Neutrophil (primary cell): ENCODE results near the gene VSX1.
A peak's percentile ranks its signal among the peaks of the same experiment; 100 is the strongest.

Experiments used
- H3K27ac ChIP-seq: fragments of 200-600 bp; sonication (generic); 2 replicates; pipeline ENCODE4 v1.5.1; 2016; ENCODE audit warnings: mild to moderate bottlenecking, moderate library complexity
- H3K27me3 ChIP-seq: fragments of 200-600 bp; sonication (generic); 2 replicates; pipeline ENCODE4 v1.6.0; 2016; ENCODE audit warnings: mild to moderate bottlenecking
- H3K36me3 ChIP-seq: fragments of 200-600 bp; sonication (generic); 2 replicates; pipeline ENCODE4 v1.5.1; 2017
- H3K4me1 ChIP-seq, 2 experiments: fragments of 200-600 bp in 1 of 2; sonication (generic) in 1 of 2; 1 replicate in 1 of 2; 2 replicates in 1 of 2; pipeline versions ENCODE4 v1.5.1 to v1.6.1; 2013 to 2016; ENCODE audit warnings: low read depth in 1 of 2, low read length in 1 of 2, mild to moderate bottlenecking in 1 of 2, moderate library complexity in 1 of 2; ENCODE audit not compliant: control insufficient read depth in 1 of 2, insufficient read depth in 1 of 2
- H3K4me3 ChIP-seq, 2 experiments: fragments of 200-600 bp in 1 of 2; sonication (generic) in 1 of 2; 1 replicate in 1 of 2; 2 replicates in 1 of 2; pipeline ENCODE4 v1.5.1; 2013 to 2016; ENCODE audit warnings: low read depth in 1 of 2, low read length in 1 of 2, mild to moderate bottlenecking in 1 of 2, moderate library complexity in 1 of 2
- H3K9me3 ChIP-seq: fragments of 200-600 bp; sonication (generic); 2 replicates; pipeline ENCODE4 v1.5.1; 2016
- CTCF ChIP-seq: fragments of 200-600 bp; sonication (generic); IDR thresholded peaks from 2 replicates; pipeline ENCODE4 v1.5.1; 2016; ENCODE audit warnings: antibody characterized with exemption

VSX1 gene

GRCh38 chr20:25038103-25038410 is 43.9 kb downstream of the VSX1 start:
- Histone ChIP-seq H3K4me3 (no peak overlapping the region), H3K27me3 (no peaks in the 10 kb centered on the region), H3K36me3 (no peaks in the 10 kb centered on the region), H3K9me3 (no peaks in the 10 kb centered on the region), H3K4me1 (peaks cover 26 to 32% of the 10 kb centered on the region in 2 experiments), H3K27ac (no peak overlapping the region)
- TF ChIP-seq CTCF = no peak

- H3K4me1 ChIP-seq = peaks cover 21 to 26% of the 10 kb centered on the region in 2 experiments
- no peak overlapping the region for H3K4me3 ChIP-seq
- no peaks in the 10 kb centered on the region for H3K36me3 ChIP-seq
- no peaks in the 10 kb centered on the region for H3K27me3 ChIP-seq
- H3K9me3 ChIP-seq = no peaks in the 10 kb centered on the region
- no peak overlapping the region for H3K27ac ChIP-seq
- no peak for TF ChIP-seq CTCF
Measured at GRCh38 chr20:25037288-25038102, 44.4 kb downstream of the VSX1 start.

DNA sequence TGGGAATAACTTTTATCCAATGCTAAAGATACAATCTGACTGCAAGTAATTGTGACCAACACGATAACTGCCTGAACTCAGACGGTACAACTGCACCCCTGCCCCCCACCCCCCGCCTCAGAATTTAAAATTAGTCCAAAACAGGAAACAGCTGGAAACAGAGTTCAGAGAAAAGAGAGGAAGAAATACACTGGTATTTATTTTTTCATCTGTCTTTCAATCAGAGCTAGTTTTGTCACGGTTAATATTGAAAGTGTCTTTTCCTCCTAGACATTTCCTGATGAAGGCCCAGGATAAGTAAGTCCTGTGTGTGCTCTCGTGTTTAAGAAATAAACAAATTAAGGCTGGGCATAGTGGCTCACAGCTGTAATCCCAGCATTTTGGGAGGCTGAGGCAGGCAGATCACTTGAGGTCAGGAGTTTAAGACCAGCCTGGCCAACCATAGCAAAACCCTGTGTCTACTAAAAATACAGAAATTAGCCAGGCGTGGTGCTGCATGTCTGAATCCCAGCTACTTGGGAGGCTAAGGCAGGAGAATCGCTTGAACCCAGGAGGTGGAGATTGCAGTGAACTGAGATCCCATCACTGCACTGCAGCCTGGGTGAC is 45.5 kb downstream of the VSX1 start:
- TF ChIP-seq CTCF = no peak
- Histone ChIP-seq H3K4me3 (no peak overlapping the region), H3K27me3 (no peaks in the 10 kb centered on the region), H3K9me3 (no peaks in the 10 kb centered on the region), H3K4me1 (peaks cover 13 to 18% of the 10 kb centered on the region in 2 experiments), H3K36me3 (no peaks in the 10 kb centered on the region), H3K27ac (peak overlapping the region; percentile 48)

DNA sequence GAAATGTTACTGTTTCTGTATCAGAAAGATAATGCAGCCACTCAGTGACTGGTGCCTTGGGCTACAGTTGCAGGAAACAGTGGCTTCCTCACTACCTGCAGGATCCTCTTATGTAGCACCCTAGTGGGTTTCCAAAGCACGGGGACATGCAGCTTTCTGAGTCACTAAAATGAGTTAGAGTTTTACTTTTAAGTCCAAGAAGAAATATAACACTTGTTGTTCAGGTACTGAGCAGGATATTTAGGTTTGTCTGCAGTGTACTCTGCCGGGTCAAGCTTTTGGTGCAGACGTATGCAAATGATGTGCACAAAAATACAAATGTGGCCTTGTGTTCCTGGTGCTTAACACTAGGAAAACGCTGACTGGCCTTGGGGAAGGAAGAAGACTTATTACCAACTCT is 46.0 kb downstream of the VSX1 start:
- Histone ChIP-seq H3K27me3 (no peaks in the 10 kb centered on the region), H3K36me3 (no peaks in the 10 kb centered on the region), H3K9me3 (no peaks in the 10 kb centered on the region), H3K4me1 (peaks cover 13 to 18% of the 10 kb centered on the region in 2 experiments), H3K27ac (peak overlapping the region; percentile 48), H3K4me3 (no peak overlapping the region)
- TF ChIP-seq CTCF = no peak

DNA sequence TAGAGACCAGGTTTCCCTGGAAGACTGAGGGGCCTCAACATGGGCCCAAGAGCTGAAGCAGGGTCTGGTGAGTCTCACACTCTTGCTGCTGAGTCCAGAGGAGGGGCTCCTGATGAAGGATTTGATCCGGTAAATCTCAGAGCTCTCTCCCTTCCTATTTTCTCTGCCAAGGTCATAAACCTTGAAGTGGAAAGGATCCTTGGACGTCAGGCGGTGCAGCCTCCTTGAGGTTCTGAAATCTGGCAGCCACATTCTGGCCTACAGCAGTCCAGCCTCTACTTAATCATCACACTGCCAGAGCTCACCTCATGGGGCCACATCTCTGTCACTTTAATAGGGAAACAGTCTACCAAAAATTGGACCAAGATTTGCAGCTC is 48.0 kb downstream of the VSX1 start:
- Histone ChIP-seq H3K36me3 (peaks cover 8% of the 10 kb centered on the region), H3K4me3 (no peak overlapping the region), H3K9me3 (no peaks in the 10 kb centered on the region), H3K4me1 (peaks cover 13 to 18% of the 10 kb centered on the region in 2 experiments), H3K27ac (no peak overlapping the region), H3K27me3 (no peaks in the 10 kb centered on the region)
- TF ChIP-seq CTCF = no peak
